BJ (cell line): ENCODE results near the gene TRIM69. TPM values are rescaled to one million over a fixed set of nuclear protein-coding genes. Genes with fewer than 3 reads are reported as not detected.
"Not testable (repeated sequence)": the region's sequence is repeated elsewhere in the genome, so short reads cannot be mapped to it uniquely, and the experiment has no call there.

Experiments used
- CTCF ChIA-PET: fragments of 350-600 bp; formaldehyde crosslinking; extraction: SDS; loops from one replicate; lab custom pipeline; 2021; ENCODE audit warnings: antibody characterized with exemption, inconsistent platforms; lab: Yijun Ruan, JAX
- POLR2A ChIA-PET: fragments of 300-600 bp; sonication (Branson Sonifier 250); formaldehyde crosslinking; extraction: SDS; loops from one replicate; lab custom pipeline; 2021; ENCODE audit warnings: antibody characterized with exemption; lab: Charles Lee
- DNase-seq: peaks from one replicate; pipeline ENCODE4 v3.0.0-alpha.2; 2011; ENCODE audit warnings: low read depth
- H3K27me3 ChIP-seq: 2 replicates; pipeline ENCODE4 v1.6.0; 2011; ENCODE audit warnings: low read length; ENCODE audit not compliant: control insufficient read depth, insufficient read depth
- H3K36me3 ChIP-seq: 2 replicates; pipeline ENCODE4 v1.5.1; 2011; ENCODE audit warnings: low read length; ENCODE audit not compliant: control insufficient read depth, insufficient read depth
- H3K4me3 ChIP-seq: 2 replicates; pipeline ENCODE4 v1.5.1; 2011; ENCODE audit warnings: low read depth, mild to moderate bottlenecking, control low read depth, low read length
- polyA plus RNA-seq: library from polyadenylated mRNA; depleted of rRNA; stranded (reverse); fragments of >200 nt; gene quantifications from 2 replicates; pipeline ENCODE4 v1.2.3, GENCODE V29; 2011
- TF ChIP-seq, protein P1 (sequence below): IDR thresholded peaks from 2 replicates; pipeline ENCODE4 v1.5.1; 2011; ENCODE audit warnings: low read depth, mild to moderate bottlenecking, control low read depth, inconsistent platforms, low read length, moderate library complexity; ENCODE audit not compliant: insufficient read depth

TRIM69 gene
- polyA plus RNA-seq, 1 experiment, result 10.8 TPM

GRCh38 chr15:44716983-44717602 is 19.2 kb upstream of the TRIM69 start:
- ChIA-PET CTCF (interaction anchor here (0.7 to 1.0 kb wide), 2 partner anchors 54 to 109 kb away, joined by 4 to 5 read pairs; partner anchors contain the start of gene SPG11), POLR2A (no interaction called here)
- TF ChIP-seq, protein P1, sequence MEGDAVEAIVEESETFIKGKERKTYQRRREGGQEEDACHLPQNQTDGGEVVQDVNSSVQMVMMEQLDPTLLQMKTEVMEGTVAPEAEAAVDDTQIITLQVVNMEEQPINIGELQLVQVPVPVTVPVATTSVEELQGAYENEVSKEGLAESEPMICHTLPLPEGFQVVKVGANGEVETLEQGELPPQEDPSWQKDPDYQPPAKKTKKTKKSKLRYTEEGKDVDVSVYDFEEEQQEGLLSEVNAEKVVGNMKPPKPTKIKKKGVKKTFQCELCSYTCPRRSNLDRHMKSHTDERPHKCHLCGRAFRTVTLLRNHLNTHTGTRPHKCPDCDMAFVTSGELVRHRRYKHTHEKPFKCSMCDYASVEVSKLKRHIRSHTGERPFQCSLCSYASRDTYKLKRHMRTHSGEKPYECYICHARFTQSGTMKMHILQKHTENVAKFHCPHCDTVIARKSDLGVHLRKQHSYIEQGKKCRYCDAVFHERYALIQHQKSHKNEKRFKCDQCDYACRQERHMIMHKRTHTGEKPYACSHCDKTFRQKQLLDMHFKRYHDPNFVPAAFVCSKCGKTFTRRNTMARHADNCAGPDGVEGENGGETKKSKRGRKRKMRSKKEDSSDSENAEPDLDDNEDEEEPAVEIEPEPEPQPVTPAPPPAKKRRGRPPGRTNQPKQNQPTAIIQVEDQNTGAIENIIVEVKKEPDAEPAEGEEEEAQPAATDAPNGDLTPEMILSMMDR, result no peak
- Histone ChIP-seq H3K36me3 (peaks cover 10% of the 10 kb centered on the region), H3K27me3 (no peaks in the 10 kb centered on the region), H3K4me3 (no peak overlapping the region)
- DNase-seq, result no peak

GRCh38 chr15:44718180-44718926 is 18.0 kb upstream of the TRIM69 start:
- Histone ChIP-seq H3K36me3 (peaks cover 10% of the 10 kb centered on the region), H3K4me3 (no peak overlapping the region), H3K27me3 (no peaks in the 10 kb centered on the region)
- TF ChIP-seq, protein P1, result no peak
- POLR2A ChIA-PET, result no interaction called here
- no peak for DNase-seq
- CTCF ChIA-PET, result interaction anchor here (0.6 to 1.1 kb wide), 3 partner anchors 17 to 120 kb away, joined by 3 to 4 read pairs (median 3); partner anchors contain the start of gene SPG11

DNA sequence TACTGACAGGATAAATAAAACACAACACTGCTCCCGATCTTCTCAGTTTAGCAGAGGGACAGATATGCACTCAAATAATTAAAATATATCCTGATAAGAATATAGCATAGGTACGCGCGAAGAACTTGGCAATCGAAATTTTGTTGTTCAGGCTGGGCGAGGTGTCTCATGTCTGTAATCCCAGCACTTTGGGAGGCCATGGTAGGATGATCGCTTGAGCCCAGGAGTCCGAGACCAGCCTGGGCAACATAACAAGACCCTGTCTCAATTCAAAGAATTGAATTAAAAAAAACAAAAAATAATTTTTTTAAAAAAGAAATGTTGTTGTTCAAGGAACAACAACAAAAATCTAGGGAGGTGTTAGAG is 17.4 kb upstream of the TRIM69 start:
- CTCF ChIA-PET, result interaction anchor here (1.1 kb wide), 1 partner anchor 17 kb away, joined by 3 read pairs; no protein-coding TSS in a partner anchor
- POLR2A ChIA-PET, result no interaction called here
- no peak for DNase-seq

GRCh38 chr15:44719293-44719999 is 16.9 kb upstream of the TRIM69 start:
- TF ChIP-seq, protein P1, result no peak
- CTCF ChIA-PET, result interaction anchor here (1.1 kb wide), 1 partner anchor 16 kb away, joined by 3 read pairs; no protein-coding TSS in a partner anchor
- POLR2A ChIA-PET, result no interaction called here
- Histone ChIP-seq H3K27me3 (no peaks in the 10 kb centered on the region), H3K36me3 (peaks cover 10% of the 10 kb centered on the region), H3K4me3 (no peak overlapping the region)
- DNase-seq, result no peak

More for the DNA sequence above, 17.4 kb upstream of the TRIM69 start:
- H3K4me3 ChIP-seq, result no peak overlapping the region
- H3K27me3 ChIP-seq, result no peaks in the 10 kb centered on the region
- TF ChIP-seq, protein P1, result no peak
- H3K36me3 ChIP-seq, result peaks cover 10% of the 10 kb centered on the region

GRCh38 chr15:44720000-44720435 is 16.3 kb upstream of the TRIM69 start:
- H3K4me3 ChIP-seq, POLR2A ChIA-PET, CTCF ChIA-PET: not testable (repeated sequence)

More at GRCh38 chr15:44720000-44720435, 16.3 kb upstream of the TRIM69 start:
- not testable (repeated sequence) for H3K36me3 ChIP-seq, H3K27me3 ChIP-seq, DNase-seq
